Stimulated activated CD4-positive, alpha-beta T cell treated with anti-CD3 and anti-CD28 coated beads, Interleukin-12 subunit alpha, Interleukin-12 subunit beta, amount 100 ng/mL, for 4 hours (primary cell): ENCODE measurements around the gene KLF13.
A peak's percentile ranks its signal among the peaks of the same experiment; 100 is the strongest.

ENCODE experiments used
- DNase-seq: peaks from one replicate; pipeline ENCODE4 v3.0.0-alpha.2; 2020

The KLF13 gene

GRCh38 chr15:31326156-31326874 lies at the start of gene KLF13:
TSS of gene KLF13 (plus strand) at chr15:31326835. CDS start at chr15:31327213, 378 bp downstream.
- peak; percentile 99 for DNase-seq

- DNase-seq: no peak
These were observed 49.1 kb upstream of the KLF13 start for GRCh38 chr15:31277335-31278060.

GRCh38 chr15:31278061-31278445 lies 48.6 kb upstream of the KLF13 start:
- no peak for DNase-seq

- DNase-seq: no peak
These were observed 48.0 kb upstream of the KLF13 start for GRCh38 chr15:31278544-31279220.

GRCh38 chr15:31279221-31280045 lies 47.2 kb upstream of the KLF13 start:
- DNase-seq: no peak

GRCh38 chr15:31280046-31280830 lies 46.4 kb upstream of the KLF13 start:
- DNase-seq: no peak

GRCh38 chr15:31280831-31281216 lies 45.8 kb upstream of the KLF13 start:
- no peak for DNase-seq

GRCh38 chr15:31283043-31283442 lies 43.6 kb upstream of the KLF13 start:
- DNase-seq: no peak

- DNase-seq: no peak
These were observed 40.8 kb upstream of the KLF13 start for GRCh38 chr15:31285772-31286261.

GRCh38 chr15:31291048-31291578 lies 35.5 kb upstream of the KLF13 start:
- DNase-seq: no peak

GRCh38 chr15:31292391-31293015 lies 34.1 kb upstream of the KLF13 start:
- no peak for DNase-seq

GRCh38 chr15:31293655-31294054 lies 33.0 kb upstream of the KLF13 start:
- no peak for DNase-seq

GRCh38 chr15:31294067-31294466 lies 32.6 kb upstream of the KLF13 start:
- DNase-seq: no peak

- no peak for DNase-seq
These were observed 31.0 kb upstream of the KLF13 start for GRCh38 chr15:31295658-31296057.

- no peak for DNase-seq
These were observed 30.4 kb upstream of the KLF13 start for GRCh38 chr15:31296219-31296645.

GRCh38 chr15:31296646-31297574 lies 29.7 kb upstream of the KLF13 start:
- no peak for DNase-seq

GRCh38 chr15:31297575-31298456 lies 28.8 kb upstream of the KLF13 start:
- no peak for DNase-seq

- DNase-seq: no peak
These were observed 27.9 kb upstream of the KLF13 start for GRCh38 chr15:31298707-31299172.

GRCh38 chr15:31300208-31300661 lies 26.4 kb upstream of the KLF13 start:
- DNase-seq: no peak
